GM12874 (cell line): Measurements from ENCODE around the gene NFATC3.

Experiments used
- TF ChIP-seq, protein P1 (sequence below): IDR thresholded peaks from 2 replicates; pipeline ENCODE4 v1.5.1; 2011; ENCODE audit warnings: low read depth, mild to moderate bottlenecking, control low read depth, low read length, moderate library complexity; ENCODE audit not compliant: insufficient read depth

The NFATC3 gene

DNA sequence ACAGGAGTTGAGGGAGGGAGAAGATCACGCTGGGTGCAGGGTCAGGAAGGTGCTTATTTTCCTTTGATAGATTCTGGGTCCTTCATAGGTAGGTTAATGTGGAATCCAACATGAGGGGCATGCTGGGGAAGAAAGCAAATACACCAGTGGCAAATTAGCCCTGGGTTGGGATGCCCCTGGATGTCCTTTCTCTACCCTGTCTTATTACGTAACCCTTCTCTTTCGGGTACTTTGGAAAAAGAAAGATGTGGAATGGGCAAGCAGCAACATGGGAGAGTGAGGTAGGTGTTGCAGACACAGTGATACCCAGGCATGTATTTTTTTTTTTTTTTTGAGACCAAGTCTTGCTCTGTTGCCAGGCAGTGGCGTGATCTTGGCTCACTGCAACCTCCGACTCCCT is 188.3 kb downstream of the NFATC3 start:
- TF ChIP-seq, protein P1, sequence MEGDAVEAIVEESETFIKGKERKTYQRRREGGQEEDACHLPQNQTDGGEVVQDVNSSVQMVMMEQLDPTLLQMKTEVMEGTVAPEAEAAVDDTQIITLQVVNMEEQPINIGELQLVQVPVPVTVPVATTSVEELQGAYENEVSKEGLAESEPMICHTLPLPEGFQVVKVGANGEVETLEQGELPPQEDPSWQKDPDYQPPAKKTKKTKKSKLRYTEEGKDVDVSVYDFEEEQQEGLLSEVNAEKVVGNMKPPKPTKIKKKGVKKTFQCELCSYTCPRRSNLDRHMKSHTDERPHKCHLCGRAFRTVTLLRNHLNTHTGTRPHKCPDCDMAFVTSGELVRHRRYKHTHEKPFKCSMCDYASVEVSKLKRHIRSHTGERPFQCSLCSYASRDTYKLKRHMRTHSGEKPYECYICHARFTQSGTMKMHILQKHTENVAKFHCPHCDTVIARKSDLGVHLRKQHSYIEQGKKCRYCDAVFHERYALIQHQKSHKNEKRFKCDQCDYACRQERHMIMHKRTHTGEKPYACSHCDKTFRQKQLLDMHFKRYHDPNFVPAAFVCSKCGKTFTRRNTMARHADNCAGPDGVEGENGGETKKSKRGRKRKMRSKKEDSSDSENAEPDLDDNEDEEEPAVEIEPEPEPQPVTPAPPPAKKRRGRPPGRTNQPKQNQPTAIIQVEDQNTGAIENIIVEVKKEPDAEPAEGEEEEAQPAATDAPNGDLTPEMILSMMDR = no peak

DNA sequence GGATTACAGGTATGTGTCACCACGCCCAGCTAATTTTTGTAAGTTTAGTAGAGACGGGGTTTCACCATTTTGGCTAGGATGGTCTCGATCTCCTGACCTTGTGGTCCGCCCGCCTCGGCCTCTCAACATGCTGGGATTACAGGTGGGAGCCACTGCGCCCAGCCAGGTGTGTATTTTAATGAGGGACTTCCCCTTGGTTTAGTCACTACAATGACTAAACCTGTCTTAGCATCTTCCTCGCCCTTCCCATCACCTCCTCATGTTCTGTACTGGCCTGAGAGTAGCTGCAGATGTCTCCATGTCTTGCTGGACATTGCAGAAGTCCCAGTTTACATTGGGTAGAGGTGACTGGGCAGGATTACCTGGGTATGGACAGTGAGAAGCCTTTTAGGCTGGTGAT is 188.7 kb downstream of the NFATC3 start:
- TF ChIP-seq, protein P1 = no peak

- TF ChIP-seq, protein P1 = no peak
These were observed 189.3 kb downstream of the NFATC3 start for GRCh38 chr16:68274441-68274840.

DNA sequence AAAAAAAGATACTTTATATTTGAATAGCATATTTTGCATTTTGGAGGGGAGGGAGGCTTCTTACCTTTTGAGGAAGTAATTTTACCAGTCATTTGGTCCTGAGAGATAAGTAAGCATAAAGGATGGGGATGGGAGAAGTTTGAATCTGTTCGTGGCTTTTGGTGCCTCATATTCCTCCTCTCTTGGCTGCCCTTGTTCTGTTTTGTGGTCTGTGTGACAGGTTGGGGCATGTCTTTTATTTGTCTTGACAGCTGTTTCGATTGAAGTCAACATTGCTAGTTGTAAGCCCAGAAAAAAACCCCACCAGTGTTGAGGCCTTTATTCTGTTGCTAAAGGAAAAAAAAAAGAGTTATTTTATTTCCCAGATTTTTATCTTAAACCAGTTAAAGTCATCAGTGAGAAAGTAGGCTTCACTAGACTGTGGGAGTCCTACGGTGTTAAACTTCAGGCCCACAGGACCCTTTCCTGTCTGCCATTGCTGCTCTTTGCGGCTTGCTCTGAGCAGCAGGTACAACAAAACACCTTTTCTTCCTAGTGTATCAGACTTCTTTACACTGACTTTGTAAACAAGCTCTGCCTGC is 190.5 kb downstream of the NFATC3 start:
- TF ChIP-seq, protein P1 = no peak

DNA sequence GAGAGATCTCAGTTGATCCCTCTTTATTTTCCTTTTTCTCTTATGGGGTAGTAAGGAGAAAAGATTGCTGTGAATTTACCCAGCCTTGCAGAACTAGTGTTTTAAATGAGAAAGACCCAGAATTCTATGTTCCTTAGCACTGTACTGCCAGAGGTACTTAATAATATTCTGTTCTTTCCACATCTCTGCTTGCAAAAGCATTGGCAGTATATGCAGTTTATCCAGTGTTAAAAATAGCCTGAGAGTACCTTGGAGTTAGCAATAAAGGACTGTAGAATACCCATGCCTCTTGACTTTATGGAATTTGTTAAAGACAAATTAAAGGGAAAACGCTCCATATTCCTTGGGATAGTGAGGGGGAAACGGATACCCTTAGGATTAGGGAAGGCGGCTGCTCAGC is 191.1 kb downstream of the NFATC3 start:
- TF ChIP-seq, protein P1 = no peak
